GM12878 (cell line): ENCODE measurements around the gene CCNC. TPM values are rescaled to one million over a fixed set of nuclear protein-coding genes. Genes with fewer than 3 reads are reported as not detected.

Experiments
- ATAC-seq: fragments of 200-7000 bp; cut with Tn5 transposase; 3 replicates; pipeline ENCODE4 v1.9.1; 2020; ENCODE audit warnings: mild to moderate bottlenecking, moderate library complexity
- BruUV-seq: library from RNA; stranded (reverse); fragments of 400-500 nt; replicated peaks from 2 replicates; lab custom pipeline; 2021; lab: Mats Ljungman, UMichigan
- CTCF ChIA-PET: fragments of 300-600 bp; sonication (Branson Sonifier 250); formaldehyde crosslinking; extraction: SDS; loops from one replicate; lab custom pipeline; 2021; ENCODE audit warnings: inconsistent platforms; lab: Yijun Ruan, JAX
- POLR2A ChIA-PET: fragments of 350-600 bp; formaldehyde crosslinking; extraction: SDS; loops from one replicate; lab custom pipeline; 2021; ENCODE audit warnings: inconsistent platforms; lab: Charles Lee
- RAD21 ChIA-PET: fragments of 300-600 bp; sonication (Branson Sonifier 250); formaldehyde crosslinking; loops from one replicate; lab custom pipeline; 2023; ENCODE audit warnings: antibody characterized with exemption; ENCODE audit not compliant: unreplicated experiment; lab: Charles Lee
- SMC1A ChIA-PET: fragments of 300-600 bp; sonication (Branson Sonifier 250); formaldehyde crosslinking; loops from one replicate; lab custom pipeline; 2023; ENCODE audit not compliant: unreplicated experiment, uncharacterized antibody; lab: Charles Lee
- DNase-seq: peaks from one replicate; pipeline ENCODE4 v3.0.0-alpha.2; 2011; ENCODE audit warnings: low read depth, low spot score
- FAIRE-seq: peaks from 3 replicates; lab custom pipeline; 2011; peaks lifted over from hg19 to GRCh38; lab: Jason Lieb, UNC
- H2AFZ ChIP-seq: 2 replicates; pipeline ENCODE4 v1.6.0; 2011; ENCODE audit warnings: low read depth, low read length, control low read depth; ENCODE audit not compliant: control insufficient read depth
- H3K27ac ChIP-seq: 2 replicates; pipeline ENCODE4 v1.5.1; 2011; ENCODE audit warnings: control low read depth; ENCODE audit not compliant: control insufficient read depth, insufficient read depth
- H3K27me3 ChIP-seq, 2 experiments: replicated peaks in 1 of 2; 2 replicates each; pipeline versions ENCODE4 v1.6.0 to v1.6.1; 2011; ENCODE audit warnings: low read length in 1 of 2; ENCODE audit not compliant: control insufficient read depth in 2 of 2, insufficient read depth in 2 of 2
- H3K36me3 ChIP-seq, 2 experiments: 2 replicates each; pipeline ENCODE4 v1.5.1; 2011; ENCODE audit warnings: low read length in 1 of 2; ENCODE audit not compliant: control insufficient read depth in 2 of 2, insufficient read depth in 2 of 2
- H3K4me1 ChIP-seq: 2 replicates; pipeline ENCODE4 v1.6.1; 2011; ENCODE audit warnings: mild to moderate bottlenecking, low read length, moderate library complexity, mixed read lengths; ENCODE audit not compliant: control insufficient read depth, insufficient read depth
- H3K4me2 ChIP-seq: 2 replicates; pipeline ENCODE4 v1.6.0; 2011; ENCODE audit warnings: control low read depth; ENCODE audit not compliant: control insufficient read depth, insufficient read depth
- H3K4me3 ChIP-seq: fragments of 200-600 bp; sonication (generic); 2 replicates; pipeline ENCODE4 v1.5.1; 2016
- H3K79me2 ChIP-seq: 2 replicates; pipeline ENCODE4 v1.6.0; 2011; ENCODE audit warnings: low read length; ENCODE audit not compliant: control insufficient read depth, insufficient read depth
- H3K9ac ChIP-seq: 2 replicates; pipeline ENCODE4 v1.8.0; 2011; ENCODE audit warnings: low read length, control low read depth, mixed read lengths; ENCODE audit not compliant: control insufficient read depth, insufficient read depth
- H3K9me3 ChIP-seq: replicated peaks from 3 replicates; pipeline ENCODE4 v1.5.1; 2011; ENCODE audit warnings: mild to moderate bottlenecking, low read length; ENCODE audit not compliant: control insufficient read depth, insufficient read depth
- H4K20me1 ChIP-seq: 2 replicates; pipeline ENCODE4 v1.6.0; 2011; ENCODE audit not compliant: control insufficient read depth, insufficient read depth
- CHD1 ChIP-seq: IDR thresholded peaks from 2 replicates; pipeline ENCODE4 v1.6.1; 2012; ENCODE audit warnings: low read depth, low read length, improper control_type of control experiment
- EZH2 ChIP-seq: IDR thresholded peaks from 2 replicates; pipeline ENCODE4 v1.6.1; 2012; ENCODE audit warnings: low read depth, mild to moderate bottlenecking, control low read depth, inconsistent platforms, low read length, borderline replicate concordance; ENCODE audit not compliant: control insufficient read depth
- HDAC6 ChIP-seq: fragments of 200-600 bp; sonication (generic); IDR thresholded peaks from one replicate; pipeline ENCODE4 v1.8.0; 2017; ENCODE audit warnings: antibody characterized with exemption; ENCODE audit not compliant: unreplicated experiment
- JUND ChIP-seq: IDR thresholded peaks from 2 replicates; pipeline ENCODE4 v1.6.1; 2012; ENCODE audit warnings: low read depth, mild to moderate bottlenecking, low read length, improper control_type of control experiment, moderate library complexity
- SMC3 ChIP-seq: IDR thresholded peaks from 2 replicates; pipeline ENCODE4 v1.6.1; 2011; ENCODE audit warnings: low read length, improper control_type of control experiment, borderline replicate concordance
- TBL1XR1 ChIP-seq: IDR thresholded peaks from 2 replicates; pipeline ENCODE4 v1.6.1; 2012; ENCODE audit warnings: low read depth, low read length, improper control_type of control experiment
- ZZZ3 ChIP-seq: IDR thresholded peaks from 2 replicates; pipeline ENCODE4 v1.6.1; 2011; ENCODE audit warnings: low read depth; ENCODE audit not compliant: control insufficient read depth, insufficient read length
- WGBS: methylation state at CpG from one replicate; pipeline ENCODE4 v1.1.6; 2016; ENCODE audit warnings: low lambda C conversion rate; ENCODE audit not compliant: insufficient replicate concordance, insufficient coverage; ENCODE audit errors: missing lambda C conversion rate; 5-methylcytosine and 5-hydroxymethylcytosine counted together
- in situ Hi-C: fragments of 300-500 bp; cut with MboI; formaldehyde crosslinking; loops from 9 replicates; pipeline ENCODE4 v1.14.3; 2018; ENCODE audit warnings: mixed read lengths
- intact Hi-C: fragments of 100-400 bp; cut with micrococcal nuclease; formaldehyde crosslinking; loops from one replicate; pipeline ENCODE4 v1.14.2; 2022; ENCODE audit not compliant: unreplicated experiment
- polyA plus RNA-seq, 11 experiments: library from polyadenylated mRNA; depleted of rRNA in 4 of 11; unstranded in 6 of 11; stranded (reverse) in 5 of 11; fragments of >200 nt; fragmentation: Nextera tagmentation in 4 of 11; fragmentation: Illumina TruSeq in 1 of 11; extraction: Ambion mirVana in 4 of 11; extraction: Trizol in 1 of 11; gene quantifications; 1 replicate in 1 of 11; 2 replicates in 10 of 11; pipeline versions ENCODE4 v1.2.1 to v1.2.3, GENCODE V29; 2011 to 2016; ENCODE audit warnings: inconsistent platforms in 2 of 11, missing spikeins in 2 of 11, low read depth in 1 of 11
- total RNA-seq, 4 experiments: library from RNA; depleted of rRNA in 3 of 4; stranded (reverse); fragments of >200 nt in 3 of 4; fragmentation: Illumina TruSeq in 1 of 4; extraction: Trizol in 1 of 4; gene quantifications; 2 replicates each; pipeline versions ENCODE4 v1.2.1 to v1.2.3, GENCODE V29; 2013 to 2021

Gene CCNC
- total and polyA plus RNA-seq, 10 of the 15 experiments (the other 5 are each of a cell fraction or from before 2014, with no cell fraction given): 68.5 to 168 (median 99.4) TPM

DNA sequence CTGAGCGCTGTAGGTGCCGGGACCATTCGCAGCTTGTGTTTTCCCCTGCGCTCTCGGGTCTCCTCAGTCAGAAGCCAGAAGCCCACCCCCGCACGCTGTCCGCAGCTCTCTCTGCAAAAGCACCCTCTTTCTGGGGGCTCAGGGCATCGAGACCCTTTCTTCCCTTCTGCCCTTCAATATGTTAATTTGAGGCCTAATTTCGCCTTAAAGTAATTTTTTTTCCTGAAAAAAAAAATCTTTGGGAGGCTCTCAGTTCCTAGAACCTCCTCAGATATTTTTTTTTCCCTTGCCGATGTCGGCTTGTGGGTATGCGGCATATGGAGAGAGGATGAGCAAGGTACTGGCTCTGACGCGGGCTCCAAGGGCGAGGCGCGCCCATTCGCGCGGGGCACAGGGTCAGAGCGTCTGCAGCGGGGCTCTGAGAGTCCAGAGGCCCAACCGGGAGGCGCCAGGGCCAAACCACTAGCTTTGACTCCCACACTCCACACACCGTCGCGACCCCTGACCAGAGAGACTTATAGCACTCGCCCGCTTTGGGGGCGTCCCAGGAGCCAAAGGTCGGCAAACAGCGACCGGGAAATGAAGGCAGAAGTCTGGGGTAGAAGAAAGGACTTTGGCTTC is 39.1 kb upstream of the CCNC start (continued):
- TF ChIP-seq CHD1: no peak
- TF ChIP-seq SMC3: no peak
- no peak for TF ChIP-seq TBL1XR1

DNA sequence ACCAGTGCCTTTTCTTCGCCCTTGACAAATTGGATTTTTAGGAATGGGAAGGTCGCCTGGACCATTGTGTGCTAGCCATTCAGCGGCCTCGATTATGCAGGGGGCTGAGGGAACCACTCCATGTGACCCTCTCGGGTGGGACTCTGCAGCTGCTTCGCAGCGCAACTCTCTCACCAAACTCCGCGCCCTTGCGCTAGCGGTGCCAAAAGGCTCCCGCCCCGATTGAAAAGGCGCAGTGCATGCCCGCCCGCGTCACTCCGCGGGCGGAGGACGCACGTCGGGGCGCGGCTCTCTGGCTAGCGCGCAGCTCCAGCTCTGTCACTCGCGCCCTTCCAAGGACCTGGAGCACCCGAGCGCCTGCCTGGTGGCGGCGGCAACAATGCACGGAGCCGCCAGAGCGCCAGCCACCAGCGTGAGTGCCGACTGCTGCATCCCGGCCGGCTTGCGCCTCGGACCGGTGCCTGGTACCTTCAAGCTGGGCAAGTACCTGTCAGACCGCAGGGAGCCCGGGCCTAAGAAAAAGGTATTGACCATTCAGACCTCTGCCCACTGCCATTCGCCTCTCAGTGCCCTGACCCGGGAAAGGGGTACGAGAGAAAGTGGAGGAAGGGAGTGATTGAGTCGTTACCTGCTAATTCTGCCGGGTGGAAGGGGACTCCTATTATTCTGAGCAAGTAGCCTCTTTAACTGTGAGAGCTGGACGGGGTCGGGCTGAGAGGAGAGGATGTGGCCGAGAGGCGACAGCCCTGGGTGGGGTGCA is 38.4 kb upstream of the CCNC start, which contains the start of gene PRDM13:
Gene PRDM13 (plus strand): TSS at position 178 of the 760 bp plus-strand sequence. CDS start 202 bp downstream, at position 380.
- no TSS peak for BruUV-seq
- H3K79me2 ChIP-seq: no peaks in the 10 kb centered on the region
- H3K36me3 ChIP-seq: no peaks in the 10 kb centered on the region
- ChIA-PET SMC1A (no interaction called here), CTCF (no interaction called here), POLR2A (no interaction called here), RAD21 (no interaction called here)
- H3K9ac ChIP-seq: no peak within 1 kb of the TSS
- peaks cover 1% of the 10 kb centered on the region; the same call in 2 of the 3 replicates for H3K9me3 ChIP-seq
- H3K27ac ChIP-seq: no peak within 1 kb of the TSS
- in situ Hi-C loops (no loop called here), intact Hi-C loops (no loop called here)
- 0 out of 2 replicates have a peak, but pooled peaks have one; percentile 41 for TF ChIP-seq EZH2
- TF ChIP-seq HDAC6: peak; percentile 69
- TF ChIP-seq ZZZ3: no peak
- TF ChIP-seq JUND: no peak
- no peak; the same call in 2 of the 3 replicates for ATAC-seq
- H3K4me3 ChIP-seq: no peak within 1 kb of the TSS
- peaks cover 26 to 47% of the 10 kb centered on the region in 2 experiments for H3K27me3 ChIP-seq
- H3K4me2 ChIP-seq: no peak within 1 kb of the TSS
- H2AFZ ChIP-seq: no peak within 1 kb of the TSS
- DNase-seq: no peak
- FAIRE-seq: no peak
- no peaks in the 10 kb centered on the region; the same call in 1 of the 2 replicates for H4K20me1 ChIP-seq
- peaks cover 17% of the 10 kb centered on the region for H3K4me1 ChIP-seq
- 60% methylated on average over 52 of the region's 54 CpGs for WGBS
